ENCODE measurements around the gene ZNF30.

The ZNF30 gene

GRCh38 chr19:34962687-34963572, 36.2 kb downstream of the ZNF30 start:
- Histone ChIP-seq H4K91ac (ENCODE audit: low read depth, low read length, poor library complexity) (no peak overlapping the region), H3K79me1 (ENCODE audit: low read depth, low read length) (peaks cover 2% of the 10 kb centered on the region)
- WGBS, 2 donors (ENCODE audit: extremely low coverage in 2 of 2, insufficient read length in 2 of 2, insufficient replicate concordance in 1 of 2), result no CpG with 5 or more reads among the region's 14 CpGs

DNA sequence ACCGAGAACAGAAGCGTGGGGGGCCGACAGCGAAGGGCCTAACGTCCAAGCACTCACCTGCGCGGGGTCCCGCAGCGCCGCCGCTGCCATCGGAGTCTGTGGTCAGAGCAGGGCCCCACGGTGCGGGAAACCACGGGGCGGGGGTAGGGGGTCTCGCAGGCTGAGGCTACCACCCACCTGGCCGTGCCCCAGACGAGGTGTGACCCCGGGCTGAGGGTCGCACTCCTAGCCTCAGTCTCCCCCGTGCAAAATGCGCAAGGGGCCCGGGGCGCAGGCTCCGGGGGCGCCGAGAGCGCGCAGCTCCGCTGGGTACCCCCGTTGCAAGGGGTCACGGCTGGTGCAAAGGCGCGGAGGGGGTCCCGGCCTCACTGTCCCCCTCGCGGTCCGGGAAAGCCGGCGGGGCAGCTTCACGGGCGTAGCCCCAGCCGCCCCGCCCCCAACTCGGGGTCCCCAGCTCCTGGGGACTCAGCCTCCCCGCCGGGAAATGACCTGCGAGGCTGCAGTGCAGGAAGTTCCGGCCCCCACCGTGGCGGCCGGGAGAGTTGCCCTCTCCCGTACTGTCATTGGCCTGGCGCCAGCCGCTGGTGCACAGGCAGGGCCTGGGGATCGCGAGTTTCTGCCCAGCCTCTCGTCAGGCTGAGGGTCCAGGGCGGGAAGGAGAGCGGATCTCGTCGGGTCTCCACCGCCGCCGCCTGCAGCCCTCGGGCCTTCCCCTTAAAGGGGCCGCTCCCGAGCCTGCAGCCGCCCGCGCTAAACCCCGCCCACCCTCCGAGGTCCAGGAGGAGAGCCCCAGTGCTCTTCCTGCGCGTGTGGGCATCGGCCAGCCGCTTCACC, 37.1 kb downstream of the ZNF30 start, which contains the start of gene ZNF792:
TSS of gene ZNF792 (minus strand) at position 657 of the 834 bp plus-strand sequence. CDS start at position 90, 567 bp downstream.
- Histone ChIP-seq H2BK15ac (ENCODE audit: low read length) (no peak within 1 kb of the TSS), H3K18ac (ENCODE audit: low read length) (peak within 1 kb of the TSS; percentile 95), H2BK5ac (ENCODE audit: low read length) (peak within 1 kb of the TSS; percentile 31), H3K23ac (ENCODE audit: low read depth, low read length, poor library complexity) (peak within 1 kb of the TSS; percentile 86), H2AK5ac (ENCODE audit: low read depth, low read length) (peak within 1 kb of the TSS; percentile 57), H4K91ac (ENCODE audit: low read depth, low read length, poor library complexity) (no peak within 1 kb of the TSS), H3K79me1 (ENCODE audit: low read depth, low read length) (peaks cover 2% of the 10 kb centered on the region), H2BK12ac (ENCODE audit: low read length) (no peak within 1 kb of the TSS), H3K4me2 (ENCODE audit: insufficient read depth, low read length, poor library complexity, severe bottlenecking) (peak within 1 kb of the TSS; percentile 93), H2BK120ac (ENCODE audit: low read depth, low read length) (peak within 1 kb of the TSS; percentile 16), H3K9ac (ENCODE audit: low read depth, low read length, poor library complexity) (peak within 1 kb of the TSS; percentile 96), H4K8ac (ENCODE audit: low read depth, low read length) (no peak within 1 kb of the TSS), H3K9me3 (replicated peaks in 1 of 2; ENCODE audit: control insufficient read depth in 2 of 2, insufficient read depth in 1 of 2, low read depth in 1 of 2, low read length in 2 of 2) (peaks cover 16 to 44% of the 10 kb centered on the region in 2 donors), H3K4me1 (ENCODE audit: control insufficient read depth in 2 of 2, insufficient read depth in 1 of 2, low read depth in 1 of 2, low read length in 2 of 2) (peaks cover 0 to 5% of the 10 kb centered on the region in 2 donors), H3K4me3 (ENCODE audit: low read length in 2 of 2) (peak within 1 kb of the TSS; percentile 72 to 87), H3K36me3 (replicated peaks in 1 of 2; ENCODE audit: control insufficient read depth in 2 of 2, insufficient read depth in 2 of 2, low read length in 2 of 2) (peaks cover 13 to 16% of the 10 kb centered on the region in 2 donors), H2AFZ (ENCODE audit: low read length) (peak within 1 kb of the TSS; percentile 98), H3K27me3 (ENCODE audit: control insufficient read depth in 3 of 3, insufficient read depth in 3 of 3, low read depth in 1 of 3, low read length in 3 of 3) (peaks cover 0 to 2% (median 0%) of the 10 kb centered on the region in 3 experiments), H3K14ac (ENCODE audit: low read length) (peak within 1 kb of the TSS; percentile 63), H3K4ac (ENCODE audit: low read length) (peak within 1 kb of the TSS; percentile 96), H3K27ac (replicated peaks; ENCODE audit: low read length) (peak within 1 kb of the TSS; percentile 25)
- WGBS, 2 donors (ENCODE audit: extremely low coverage in 2 of 2, insufficient read length in 2 of 2, insufficient replicate concordance in 1 of 2), result no CpG with 5 or more reads among the region's 78 CpGs
- DNase-seq (ENCODE audit: low spot score), result peak; percentile 40

More at GRCh38 chr19:34962687-34963572, 36.2 kb downstream of the ZNF30 start:
- H3K18ac ChIP-seq (ENCODE audit: low read length), result peak overlapping the region; percentile 95
- H2BK12ac ChIP-seq (ENCODE audit: low read length), result no peak overlapping the region
- peak overlapping the region; percentile 96 for H3K9ac ChIP-seq (ENCODE audit: low read depth, low read length, poor library complexity)
- H2BK15ac ChIP-seq (ENCODE audit: low read length), result no peak overlapping the region
- H3K9me3 ChIP-seq (replicated peaks in 1 of 2; ENCODE audit: control insufficient read depth in 2 of 2, insufficient read depth in 1 of 2, low read depth in 1 of 2, low read length in 2 of 2), result peaks cover 24 to 48% of the 10 kb centered on the region in 2 donors
- no peak overlapping the region for H2AK5ac ChIP-seq (ENCODE audit: low read depth, low read length)
- no peak overlapping the region for H3K23ac ChIP-seq (ENCODE audit: low read depth, low read length, poor library complexity)
- no peak overlapping the region for H2BK120ac ChIP-seq (ENCODE audit: low read depth, low read length)
- H3K4me2 ChIP-seq (ENCODE audit: insufficient read depth, low read length, poor library complexity, severe bottlenecking), result peak overlapping the region; percentile 93
- H2BK5ac ChIP-seq (ENCODE audit: low read length), result peak overlapping the region; percentile 31
- H3K14ac ChIP-seq (ENCODE audit: low read length), result peak overlapping the region; percentile 63
- H3K27ac ChIP-seq (replicated peaks; ENCODE audit: low read length), result no peak overlapping the region
- H3K27me3 ChIP-seq (ENCODE audit: control insufficient read depth in 3 of 3, insufficient read depth in 3 of 3, low read depth in 1 of 3, low read length in 3 of 3), result peaks cover 0 to 2% (median 0%) of the 10 kb centered on the region in 3 experiments
- H3K4me1 ChIP-seq (ENCODE audit: control insufficient read depth in 2 of 2, insufficient read depth in 1 of 2, low read depth in 1 of 2, low read length in 2 of 2), result peaks cover 0 to 5% of the 10 kb centered on the region in 2 donors
- peaks cover 21 to 24% of the 10 kb centered on the region in 2 donors for H3K36me3 ChIP-seq (replicated peaks in 1 of 2; ENCODE audit: control insufficient read depth in 2 of 2, insufficient read depth in 2 of 2, low read length in 2 of 2)
- peak overlapping the region; percentile 98 for H2AFZ ChIP-seq (ENCODE audit: low read length)
- H3K4ac ChIP-seq (ENCODE audit: low read length), result no peak overlapping the region
- H4K8ac ChIP-seq (ENCODE audit: low read depth, low read length), result no peak overlapping the region
- peak overlapping the region; percentile 72 to 87 for H3K4me3 ChIP-seq (ENCODE audit: low read length in 2 of 2)
- DNase-seq (ENCODE audit: low spot score), result no peak

GRCh38 chr19:34964598-34964997, 37.9 kb downstream of the ZNF30 start:
- peak overlapping the region in 1 of 2 donors; percentile 72 for H3K4me3 ChIP-seq (ENCODE audit: low read length in 2 of 2)
- H3K79me1 ChIP-seq (ENCODE audit: low read depth, low read length), result peaks cover 2% of the 10 kb centered on the region
- no peak overlapping the region for H3K4ac ChIP-seq (ENCODE audit: low read length)
- peaks cover 6 to 8% of the 10 kb centered on the region in 2 donors for H3K36me3 ChIP-seq (replicated peaks in 1 of 2; ENCODE audit: control insufficient read depth in 2 of 2, insufficient read depth in 2 of 2, low read length in 2 of 2)
- no peak overlapping the region for H3K4me2 ChIP-seq (ENCODE audit: insufficient read depth, low read length, poor library complexity, severe bottlenecking)
- H2AFZ ChIP-seq (ENCODE audit: low read length), result peak overlapping the region; percentile 98
- no peak overlapping the region for H2AK5ac ChIP-seq (ENCODE audit: low read depth, low read length)
- H3K14ac ChIP-seq (ENCODE audit: low read length), result no peak overlapping the region
- H2BK12ac ChIP-seq (ENCODE audit: low read length), result no peak overlapping the region
- H3K27me3 ChIP-seq (ENCODE audit: control insufficient read depth in 3 of 3, insufficient read depth in 3 of 3, low read depth in 1 of 3, low read length in 3 of 3), result peaks cover 0 to 2% (median 0%) of the 10 kb centered on the region in 3 experiments
- WGBS, 2 donors (ENCODE audit: extremely low coverage in 2 of 2, insufficient read length in 2 of 2, insufficient replicate concordance in 1 of 2), result no CpG with 5 or more reads among the region's 6 CpGs
- no peak overlapping the region for H4K91ac ChIP-seq (ENCODE audit: low read depth, low read length, poor library complexity)
- peaks cover 9 to 36% of the 10 kb centered on the region in 2 donors for H3K9me3 ChIP-seq (replicated peaks in 1 of 2; ENCODE audit: control insufficient read depth in 2 of 2, insufficient read depth in 1 of 2, low read depth in 1 of 2, low read length in 2 of 2)
- no peak overlapping the region for H2BK5ac ChIP-seq (ENCODE audit: low read length)
- H2BK15ac ChIP-seq (ENCODE audit: low read length), result no peak overlapping the region
- peaks cover 0 to 5% of the 10 kb centered on the region in 2 donors for H3K4me1 ChIP-seq (ENCODE audit: control insufficient read depth in 2 of 2, insufficient read depth in 1 of 2, low read depth in 1 of 2, low read length in 2 of 2)
- H4K8ac ChIP-seq (ENCODE audit: low read depth, low read length), result no peak overlapping the region
- no peak for DNase-seq (ENCODE audit: low spot score)
- H3K23ac ChIP-seq (ENCODE audit: low read depth, low read length, poor library complexity), result no peak overlapping the region
- no peak overlapping the region for H3K9ac ChIP-seq (ENCODE audit: low read depth, low read length, poor library complexity)
- H2BK120ac ChIP-seq (ENCODE audit: low read depth, low read length), result no peak overlapping the region
- no peak overlapping the region for H3K27ac ChIP-seq (replicated peaks; ENCODE audit: low read length)
- no peak overlapping the region for H3K18ac ChIP-seq (ENCODE audit: low read length)
